ENCODE measurements around the gene ALKBH8. TPM values are rescaled to one million over a fixed set of nuclear protein-coding genes. Genes with fewer than 3 reads are reported as not detected.
"Not testable (repeated sequence)": the region's sequence is repeated elsewhere in the genome, so short reads cannot be mapped to it uniquely, and the experiment has no call there.

The ALKBH8 gene
- total RNA-seq, 4 donors from 2014 or later: 1.8 to 15.7 (median 4.8) TPM

DNA sequence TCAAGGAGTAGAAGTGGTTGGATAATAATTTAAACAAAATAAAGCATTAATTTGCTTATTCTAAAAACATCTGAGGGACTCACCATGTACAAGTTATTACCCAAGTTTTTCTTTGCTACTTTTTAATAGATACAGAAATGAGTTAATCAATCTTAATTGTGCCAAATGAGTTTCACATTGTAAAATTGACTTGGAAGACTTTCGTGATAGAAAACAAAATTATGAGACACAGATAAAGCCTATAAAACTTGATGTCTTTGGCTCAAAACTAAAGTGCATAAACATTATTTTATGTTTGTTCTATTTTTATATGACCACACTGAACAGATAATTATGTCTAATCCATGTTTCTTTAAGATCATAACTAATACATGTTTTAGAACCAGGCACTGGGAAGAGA lies 97.8 kb downstream of the ALKBH8 start:
- no peaks in the 10 kb centered on the region for H3K4me1 ChIP-seq
- H3K27me3 ChIP-seq: no peaks in the 10 kb centered on the region
- H3K27ac ChIP-seq: no peak overlapping the region
- no peaks in the 10 kb centered on the region for H3K36me3 ChIP-seq
- TF ChIP-seq, protein P1, sequence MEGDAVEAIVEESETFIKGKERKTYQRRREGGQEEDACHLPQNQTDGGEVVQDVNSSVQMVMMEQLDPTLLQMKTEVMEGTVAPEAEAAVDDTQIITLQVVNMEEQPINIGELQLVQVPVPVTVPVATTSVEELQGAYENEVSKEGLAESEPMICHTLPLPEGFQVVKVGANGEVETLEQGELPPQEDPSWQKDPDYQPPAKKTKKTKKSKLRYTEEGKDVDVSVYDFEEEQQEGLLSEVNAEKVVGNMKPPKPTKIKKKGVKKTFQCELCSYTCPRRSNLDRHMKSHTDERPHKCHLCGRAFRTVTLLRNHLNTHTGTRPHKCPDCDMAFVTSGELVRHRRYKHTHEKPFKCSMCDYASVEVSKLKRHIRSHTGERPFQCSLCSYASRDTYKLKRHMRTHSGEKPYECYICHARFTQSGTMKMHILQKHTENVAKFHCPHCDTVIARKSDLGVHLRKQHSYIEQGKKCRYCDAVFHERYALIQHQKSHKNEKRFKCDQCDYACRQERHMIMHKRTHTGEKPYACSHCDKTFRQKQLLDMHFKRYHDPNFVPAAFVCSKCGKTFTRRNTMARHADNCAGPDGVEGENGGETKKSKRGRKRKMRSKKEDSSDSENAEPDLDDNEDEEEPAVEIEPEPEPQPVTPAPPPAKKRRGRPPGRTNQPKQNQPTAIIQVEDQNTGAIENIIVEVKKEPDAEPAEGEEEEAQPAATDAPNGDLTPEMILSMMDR (IDR thresholded peaks at IDR 0.05): no peak
- TF ChIP-seq POLR2A (IDR thresholded peaks at IDR 0.05): no peak
- no peaks in the 10 kb centered on the region for H3K9me3 ChIP-seq
- DNase-seq: no peak
- H3K4me3 ChIP-seq: no peak overlapping the region

DNA sequence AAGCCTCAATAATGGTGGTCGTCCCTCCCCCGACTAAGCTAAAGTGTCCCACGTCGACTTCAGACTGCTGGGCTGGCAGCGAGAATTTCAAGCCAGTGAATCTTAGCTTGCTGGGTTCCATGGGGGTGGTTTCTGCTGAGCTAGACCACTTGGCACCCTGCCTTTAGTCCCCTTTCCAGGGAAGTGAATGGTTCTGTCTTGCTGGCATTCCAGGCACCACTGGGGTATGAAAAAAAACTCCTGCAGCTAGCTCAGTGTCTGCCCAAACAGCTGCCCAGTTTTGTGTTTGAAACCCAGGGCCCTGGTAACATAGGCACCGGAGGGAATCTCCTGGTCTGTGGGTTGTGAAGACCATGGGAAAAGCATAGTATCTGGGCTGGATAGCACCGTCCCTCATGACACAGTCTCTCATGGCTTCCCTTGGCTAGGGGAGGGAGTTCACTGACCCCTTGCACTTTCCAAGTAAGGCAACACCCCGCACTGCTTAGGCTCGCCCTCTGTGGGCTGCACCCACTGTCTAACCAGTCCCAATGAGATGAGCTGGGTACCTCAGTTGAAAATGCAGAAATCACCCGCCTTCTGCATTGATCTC lies 99.2 kb downstream of the ALKBH8 start:
- H3K36me3 ChIP-seq, H3K27ac ChIP-seq, H3K4me3 ChIP-seq, H3K4me1 ChIP-seq, DNase-seq, H3K9me3 ChIP-seq, H3K27me3 ChIP-seq: not testable (repeated sequence)

DNA sequence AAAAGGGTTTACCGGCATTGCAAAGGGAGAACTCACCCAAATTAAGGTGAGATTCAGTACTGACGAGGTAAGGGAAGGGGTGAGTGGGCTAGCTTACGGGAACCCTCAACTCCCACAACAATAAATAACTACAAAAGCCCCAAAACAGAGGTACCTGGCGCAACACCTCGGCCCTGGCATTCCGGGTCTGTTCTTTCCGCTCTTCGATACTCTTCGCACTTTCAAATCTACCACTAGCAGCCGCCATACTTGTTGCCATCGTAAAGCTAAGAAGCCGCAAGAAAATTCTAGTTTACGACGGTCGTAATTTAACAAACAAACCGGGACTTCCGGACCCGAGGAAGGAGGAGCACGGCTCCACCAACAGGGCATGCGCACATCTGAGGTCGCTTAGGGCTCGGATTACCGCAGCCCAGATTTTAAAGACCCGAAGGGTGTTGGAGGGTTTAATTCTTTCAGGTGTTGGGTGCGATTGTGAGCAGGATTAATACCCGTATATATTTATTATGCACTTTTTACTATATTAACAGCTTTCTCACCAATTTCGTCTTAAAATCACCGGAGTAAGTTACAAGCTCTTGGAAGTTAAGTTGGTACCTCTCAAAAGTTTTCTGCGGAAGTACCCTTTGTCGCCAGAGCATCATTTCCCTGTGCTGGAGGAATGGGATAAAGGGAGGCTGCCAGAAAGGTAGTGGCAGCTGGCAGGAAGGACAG lies 107.8 kb downstream of the ALKBH8 start, which contains the start of gene CWF19L2:
Gene CWF19L2, minus strand, starts transcription at position 268 of the 714 bp plus-strand sequence. Its CDS starts 9 bp downstream, at position 259.
- Histone ChIP-seq H3K36me3 (peaks cover 0 to 19% (median 0%) of the 10 kb centered on the region in 3 donors), H3K4me3 (peak within 1 kb of the TSS; percentile 50 to 77 (median 68)), H3K27ac (peak within 1 kb of the TSS; percentile 33 to 73 (median 69)), H3K4me1 (peaks cover 0 to 18% (median 2%) of the 10 kb centered on the region in 4 donors), H3K9me3 (no peaks in the 10 kb centered on the region), H3K27me3 (no peaks in the 10 kb centered on the region)
- DNase-seq: peak; percentile 82 to 95 (median 85)
- TF ChIP-seq POLR2A (IDR thresholded peaks at IDR 0.05): peak; percentile 29 to 48
- TF ChIP-seq, protein P1 (IDR thresholded peaks at IDR 0.05): peak in 1 of 6 experiments; percentile 3

DNA sequence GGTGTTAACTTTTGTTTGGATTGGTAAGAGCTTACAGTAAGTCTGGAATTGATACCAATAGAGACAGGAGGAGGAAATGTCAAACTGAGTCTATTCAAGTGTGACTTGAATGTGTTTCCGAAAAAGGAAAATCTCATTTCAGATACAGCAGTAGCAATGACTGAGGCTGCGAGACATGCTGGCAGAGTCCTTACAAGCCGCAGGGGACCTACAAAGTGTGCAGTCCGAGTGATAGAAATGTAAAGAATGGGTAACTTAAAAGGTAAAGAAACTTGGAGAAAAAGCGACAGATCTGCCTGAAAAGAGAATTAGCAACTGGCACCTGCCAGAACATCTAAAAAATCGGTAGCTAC lies 108.4 kb downstream of the ALKBH8 start:
- Histone ChIP-seq H3K27ac (peak overlapping the region; percentile 33 to 73 (median 69)), H3K4me1 (peaks cover 0 to 18% (median 2%) of the 10 kb centered on the region in 4 donors), H3K9me3 (no peaks in the 10 kb centered on the region), H3K27me3 (no peaks in the 10 kb centered on the region), H3K4me3 (peak overlapping the region; percentile 50 to 77 (median 68)), H3K36me3 (peaks cover 0 to 25% (median 0%) of the 10 kb centered on the region in 3 donors)
- TF ChIP-seq, protein P1 (IDR thresholded peaks at IDR 0.05): no peak
- no peak for TF ChIP-seq POLR2A (IDR thresholded peaks at IDR 0.05)
- no peak for DNase-seq

DNA sequence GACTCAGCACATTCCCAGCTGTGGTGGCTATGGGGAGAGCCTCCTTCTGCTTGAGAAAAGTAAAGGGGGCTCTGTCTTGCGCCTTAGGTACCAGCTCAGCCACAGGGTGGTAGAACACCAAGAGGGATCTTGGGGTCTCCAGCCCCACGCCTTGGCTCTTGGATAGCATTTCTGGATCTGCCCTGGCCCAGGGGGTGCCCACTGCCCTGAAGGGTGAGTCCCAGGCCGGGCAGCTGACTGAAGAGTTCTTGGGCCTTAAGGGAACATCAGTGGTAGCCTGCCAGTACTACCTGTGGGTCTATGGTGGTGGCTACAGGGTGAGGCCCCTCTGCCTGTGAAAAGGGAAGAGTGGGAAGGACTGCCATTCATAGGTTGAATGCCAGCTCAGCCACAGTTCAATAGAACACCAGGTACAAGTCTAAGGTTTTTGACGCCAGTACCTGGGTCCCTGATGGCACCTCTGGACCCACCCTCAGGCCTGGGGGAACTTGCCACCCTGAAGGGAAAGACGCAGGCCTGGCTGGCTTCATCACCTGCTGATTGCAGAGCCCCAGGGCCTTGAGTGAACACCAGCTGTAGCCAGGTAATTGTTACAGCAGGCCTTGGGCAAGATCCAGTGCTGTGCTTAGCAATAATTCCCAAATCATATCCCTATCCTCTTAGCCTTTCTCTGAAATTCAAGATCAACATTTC lies 111.8 kb downstream of the ALKBH8 start:
- DNase-seq: no peak
- Histone ChIP-seq H3K27me3 (no peaks in the 10 kb centered on the region), H3K36me3 (peaks cover 0 to 30% (median 0%) of the 10 kb centered on the region in 3 donors), H3K27ac (no peak overlapping the region), H3K4me3 (no peak overlapping the region), H3K9me3 (no peaks in the 10 kb centered on the region), H3K4me1 (peaks cover 0 to 18% (median 2%) of the 10 kb centered on the region in 4 donors)
- no peak for TF ChIP-seq POLR2A (IDR thresholded peaks at IDR 0.05)
- TF ChIP-seq, protein P1 (IDR thresholded peaks at IDR 0.05): no peak

Other genes with a start within 250 kb of the ALKBH8 start
- 10 to 100 TPM; 13.1 to 79.2 (median 17.5) TPM for gene CWF19L2, start 107.9 kb downstream of the ALKBH8 start, total RNA-seq
- gene ELMOD1, start 25.4 kb upstream of the ALKBH8 start, total RNA-seq: not detected
- not detected for gene SLN, start 146.3 kb upstream of the ALKBH8 start, total RNA-seq

Measured in Peyer's patch (tissue), 4 donors.